Measurements from ENCODE around the gene MUSK. TPM values are rescaled to one million over a fixed set of nuclear protein-coding genes. Genes with fewer than 3 reads are reported as not detected.

The MUSK gene
- total and polyA plus RNA-seq, 2 experiments from 2014 or later = not detected

GRCh38 chr9:110626101-110626829 lies 42.3 kb upstream of the MUSK start (continued):
- no peak for TF ChIP-seq EZH2 (IDR thresholded peaks at IDR 0.05; ENCODE audit: low read depth, unreplicated experiment)
- TF ChIP-seq REST (IDR thresholded peaks at IDR 0.05; ENCODE audit: unreplicated experiment) = no peak
- no peak for TF ChIP-seq EZH2phosphoT487 (IDR thresholded peaks at IDR 0.05; ENCODE audit: unreplicated experiment)
- TF ChIP-seq ZNF114 (CRISPR knock-in tag; IDR thresholded peaks at IDR 0.05) = no peak
- no peak for TF ChIP-seq CREB1 (CRISPR knock-in tag; IDR thresholded peaks at IDR 0.05; ENCODE audit: low read depth)
- no peak for TF ChIP-seq JUNB (IDR thresholded peaks at IDR 0.05; ENCODE audit: unreplicated experiment)
- no peak for TF ChIP-seq STAT1 (IDR thresholded peaks at IDR 0.05; ENCODE audit: unreplicated experiment)

DNA sequence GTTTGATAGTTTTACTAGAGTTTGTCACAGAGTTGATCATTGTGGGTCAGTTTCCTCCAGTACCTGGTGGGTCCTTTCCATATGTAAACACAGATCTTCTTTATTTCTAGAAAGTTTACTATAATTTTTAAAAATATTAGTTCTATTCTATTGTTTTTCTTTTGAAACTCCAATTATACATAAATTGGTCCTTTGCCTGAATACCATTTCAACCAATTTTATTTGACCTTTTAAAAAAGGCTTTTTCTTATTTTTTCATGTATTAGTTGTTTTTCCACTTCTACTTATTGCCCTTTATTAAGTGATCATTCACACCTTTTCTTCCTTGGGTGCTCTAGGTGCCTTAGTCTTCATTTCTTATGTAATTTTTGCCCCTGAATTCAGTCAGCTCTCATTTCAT lies 33.0 kb upstream of the MUSK start:
- H3K4me1 ChIP-seq (ENCODE audit: insufficient read depth) = no peaks in the 10 kb centered on the region
- no peaks in the 10 kb centered on the region for H4K20me1 ChIP-seq (replicated peaks; ENCODE audit: insufficient read depth)
- Mint-ChIP-seq H3K27ac (no peak overlapping the region), H3K27me3 (ENCODE audit: insufficient read depth, low read depth, poor library complexity) (no peaks in the 10 kb centered on the region), H3K4me1 (no peaks in the 10 kb centered on the region), H3K4me3 (no peak overlapping the region), H3K36me3 (ENCODE audit: low read depth) (peaks cover 9% of the 10 kb centered on the region; the same call in 2 of the 3 replicates), H3K9me3 (peaks cover 20% of the 10 kb centered on the region; the same call in 2 of the 3 replicates)
- H3K4me3 ChIP-seq = no peak overlapping the region
- H3K36me3 ChIP-seq (ENCODE audit: insufficient read depth) = no peaks in the 10 kb centered on the region
- ATAC-seq (no peak), DNase-seq (ENCODE audit: low spot score) (no peak)
- H3K79me2 ChIP-seq (replicated peaks; ENCODE audit: insufficient read depth) = no peaks in the 10 kb centered on the region
- H3K27me3 ChIP-seq (ENCODE audit: insufficient read depth) = no peaks in the 10 kb centered on the region
- no peaks in the 10 kb centered on the region for H3F3A ChIP-seq (replicated peaks; ENCODE audit: low read depth)
- no peak overlapping the region for H3K27ac ChIP-seq (ENCODE audit: low read depth)
- H3K4me2 ChIP-seq = no peak overlapping the region
- H3K9me2 ChIP-seq (ENCODE audit: insufficient read depth) = no peaks in the 10 kb centered on the region
- H2AFZ ChIP-seq = no peak overlapping the region
- TF ChIP-seq ZNF331 (CRISPR knock-in tag; IDR thresholded peaks at IDR 0.05; ENCODE audit: low read depth) (no peak), NANOG (IDR thresholded peaks at IDR 0.05; ENCODE audit: borderline replicate concordance) (no peak), CREB1 (CRISPR knock-in tag; IDR thresholded peaks at IDR 0.05; ENCODE audit: low read depth) (no peak), POLR2AphosphoS5 (IDR thresholded peaks at IDR 0.05; ENCODE audit: low read depth) (no peak), JUNB (IDR thresholded peaks at IDR 0.05; ENCODE audit: unreplicated experiment) (no peak), ZNF114 (CRISPR knock-in tag; IDR thresholded peaks at IDR 0.05) (no peak)
- TF ChIP-seq, protein P1, sequence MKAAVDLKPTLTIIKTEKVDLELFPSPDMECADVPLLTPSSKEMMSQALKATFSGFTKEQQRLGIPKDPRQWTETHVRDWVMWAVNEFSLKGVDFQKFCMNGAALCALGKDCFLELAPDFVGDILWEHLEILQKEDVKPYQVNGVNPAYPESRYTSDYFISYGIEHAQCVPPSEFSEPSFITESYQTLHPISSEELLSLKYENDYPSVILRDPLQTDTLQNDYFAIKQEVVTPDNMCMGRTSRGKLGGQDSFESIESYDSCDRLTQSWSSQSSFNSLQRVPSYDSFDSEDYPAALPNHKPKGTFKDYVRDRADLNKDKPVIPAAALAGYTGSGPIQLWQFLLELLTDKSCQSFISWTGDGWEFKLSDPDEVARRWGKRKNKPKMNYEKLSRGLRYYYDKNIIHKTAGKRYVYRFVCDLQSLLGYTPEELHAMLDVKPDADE (IDR thresholded peaks at IDR 0.05) = no peak
- TF ChIP-seq, protein P2, sequence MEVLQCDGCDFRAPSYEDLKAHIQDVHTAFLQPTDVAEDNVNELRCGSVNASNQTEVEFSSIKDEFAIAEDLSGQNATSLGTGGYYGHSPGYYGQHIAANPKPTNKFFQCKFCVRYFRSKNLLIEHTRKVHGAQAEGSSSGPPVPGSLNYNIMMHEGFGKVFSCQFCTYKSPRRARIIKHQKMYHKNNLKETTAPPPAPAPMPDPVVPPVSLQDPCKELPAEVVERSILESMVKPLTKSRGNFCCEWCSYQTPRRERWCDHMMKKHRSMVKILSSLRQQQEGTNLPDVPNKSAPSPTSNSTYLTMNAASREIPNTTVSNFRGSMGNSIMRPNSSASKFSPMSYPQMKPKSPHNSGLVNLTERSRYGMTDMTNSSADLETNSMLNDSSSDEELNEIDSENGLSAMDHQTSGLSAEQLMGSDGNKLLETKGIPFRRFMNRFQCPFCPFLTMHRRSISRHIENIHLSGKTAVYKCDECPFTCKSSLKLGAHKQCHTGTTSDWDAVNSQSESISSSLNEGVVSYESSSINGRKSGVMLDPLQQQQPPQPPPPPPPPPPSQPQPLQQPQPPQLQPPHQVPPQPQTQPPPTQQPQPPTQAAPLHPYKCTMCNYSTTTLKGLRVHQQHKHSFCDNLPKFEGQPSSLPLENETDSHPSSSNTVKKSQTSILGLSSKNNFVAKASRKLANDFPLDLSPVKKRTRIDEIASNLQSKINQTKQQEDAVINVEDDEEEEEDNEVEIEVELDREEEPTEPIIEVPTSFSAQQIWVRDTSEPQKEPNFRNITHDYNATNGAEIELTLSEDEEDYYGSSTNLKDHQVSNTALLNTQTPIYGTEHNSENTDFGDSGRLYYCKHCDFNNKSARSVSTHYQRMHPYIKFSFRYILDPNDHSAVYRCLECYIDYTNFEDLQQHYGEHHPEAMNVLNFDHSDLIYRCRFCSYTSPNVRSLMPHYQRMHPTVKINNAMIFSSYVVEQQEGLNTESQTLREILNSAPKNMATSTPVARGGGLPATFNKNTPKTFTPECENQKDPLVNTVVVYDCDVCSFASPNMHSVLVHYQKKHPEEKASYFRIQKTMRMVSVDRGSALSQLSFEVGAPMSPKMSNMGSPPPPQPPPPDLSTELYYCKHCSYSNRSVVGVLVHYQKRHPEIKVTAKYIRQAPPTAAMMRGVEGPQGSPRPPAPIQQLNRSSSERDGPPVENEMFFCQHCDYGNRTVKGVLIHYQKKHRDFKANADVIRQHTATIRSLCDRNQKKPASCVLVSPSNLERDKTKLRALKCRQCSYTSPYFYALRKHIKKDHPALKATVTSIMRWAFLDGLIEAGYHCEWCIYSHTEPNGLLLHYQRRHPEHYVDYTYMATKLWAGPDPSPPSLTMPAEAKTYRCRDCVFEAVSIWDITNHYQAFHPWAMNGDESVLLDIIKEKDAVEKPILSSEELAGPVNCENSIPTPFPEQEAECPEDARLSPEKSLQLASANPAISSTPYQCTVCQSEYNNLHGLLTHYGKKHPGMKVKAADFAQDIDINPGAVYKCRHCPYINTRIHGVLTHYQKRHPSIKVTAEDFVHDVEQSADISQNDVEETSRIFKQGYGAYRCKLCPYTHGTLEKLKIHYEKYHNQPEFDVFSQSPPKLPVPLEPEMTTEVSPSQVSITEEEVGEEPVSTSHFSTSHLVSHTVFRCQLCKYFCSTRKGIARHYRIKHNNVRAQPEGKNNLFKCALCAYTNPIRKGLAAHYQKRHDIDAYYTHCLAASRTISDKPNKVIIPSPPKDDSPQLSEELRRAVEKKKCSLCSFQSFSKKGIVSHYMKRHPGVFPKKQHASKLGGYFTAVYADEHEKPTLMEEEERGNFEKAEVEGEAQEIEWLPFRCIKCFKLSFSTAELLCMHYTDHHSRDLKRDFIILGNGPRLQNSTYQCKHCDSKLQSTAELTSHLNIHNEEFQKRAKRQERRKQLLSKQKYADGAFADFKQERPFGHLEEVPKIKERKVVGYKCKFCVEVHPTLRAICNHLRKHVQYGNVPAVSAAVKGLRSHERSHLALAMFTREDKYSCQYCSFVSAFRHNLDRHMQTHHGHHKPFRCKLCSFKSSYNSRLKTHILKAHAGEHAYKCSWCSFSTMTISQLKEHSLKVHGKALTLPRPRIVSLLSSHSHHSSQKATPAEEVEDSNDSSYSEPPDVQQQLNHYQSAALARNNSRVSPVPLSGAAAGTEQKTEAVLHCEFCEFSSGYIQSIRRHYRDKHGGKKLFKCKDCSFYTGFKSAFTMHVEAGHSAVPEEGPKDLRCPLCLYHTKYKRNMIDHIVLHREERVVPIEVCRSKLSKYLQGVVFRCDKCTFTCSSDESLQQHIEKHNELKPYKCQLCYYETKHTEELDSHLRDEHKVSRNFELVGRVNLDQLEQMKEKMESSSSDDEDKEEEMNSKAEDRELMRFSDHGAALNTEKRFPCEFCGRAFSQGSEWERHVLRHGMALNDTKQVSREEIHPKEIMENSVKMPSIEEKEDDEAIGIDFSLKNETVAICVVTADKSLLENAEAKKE (CRISPR knock-in tag; IDR thresholded peaks at IDR 0.05) = no peak

All from GM23338 (cell line).